ENCODE results near the gene CIAO2A.

CIAO2A gene, protein sequence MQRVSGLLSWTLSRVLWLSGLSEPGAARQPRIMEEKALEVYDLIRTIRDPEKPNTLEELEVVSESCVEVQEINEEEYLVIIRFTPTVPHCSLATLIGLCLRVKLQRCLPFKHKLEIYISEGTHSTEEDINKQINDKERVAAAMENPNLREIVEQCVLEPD

DNA sequence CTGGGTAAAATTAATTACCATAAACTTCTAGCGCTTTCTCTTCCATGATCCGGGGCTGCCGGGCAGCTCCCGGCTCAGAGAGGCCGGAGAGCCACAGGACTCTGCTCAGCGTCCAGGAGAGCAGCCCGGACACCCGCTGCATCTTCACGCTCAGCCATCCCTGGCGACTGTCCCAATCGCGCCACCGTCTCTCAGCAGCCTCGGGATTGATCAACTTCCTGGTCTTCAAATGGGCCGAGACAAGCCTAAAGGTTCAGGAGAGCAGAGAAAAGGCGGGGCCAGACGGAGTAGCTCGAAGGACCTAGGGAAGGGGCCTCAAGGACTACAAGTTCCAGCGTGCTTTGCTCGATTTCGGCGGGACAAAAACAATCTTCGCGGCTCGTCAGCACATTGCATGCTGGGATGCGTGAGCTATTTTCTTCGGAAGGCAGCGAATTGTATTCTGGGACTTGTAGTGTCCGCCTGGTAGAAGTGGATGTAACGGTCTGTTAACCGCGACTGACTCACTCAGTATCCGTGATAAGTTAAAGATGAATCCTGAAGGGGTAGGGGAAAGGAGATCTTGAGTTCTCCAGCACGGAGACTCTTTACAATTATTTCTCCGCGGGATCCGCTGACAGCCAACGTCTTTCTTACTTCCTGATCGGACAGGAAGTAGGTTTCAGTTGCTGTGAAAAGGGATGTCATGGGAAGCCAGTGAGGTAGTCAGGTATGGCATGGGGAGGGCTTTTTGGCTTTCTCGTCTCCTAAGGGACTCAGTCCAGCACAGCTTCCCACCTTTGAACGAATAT lies at the start of gene CIAO2A:
Gene CIAO2A (minus strand): TSS at position 212 of the 791 bp plus-strand sequence. CDS start 70 bp downstream, at position 142.
- Mint-ChIP-seq H3K4me3 (peak within 1 kb of the TSS; percentile 98), H3K36me3 (peaks cover 18% of the 10 kb centered on the region)

GRCh38 chr15:64143276-64143675 lies 49.6 kb upstream of the CIAO2A start:
- no peak for ATAC-seq
- Mint-ChIP-seq H3K27me3 (no peaks in the 10 kb centered on the region), H3K4me1 (peaks cover 48% of the 10 kb centered on the region), H3K36me3 (peaks cover 24% of the 10 kb centered on the region), H3K27ac (peak overlapping the region; percentile 100), H3K9me3 (no peaks in the 10 kb centered on the region), H3K4me3 (no peak overlapping the region)

More for the DNA sequence above, at the start of gene CIAO2A:
- ATAC-seq = peak; percentile 89
- H3K27ac Mint-ChIP-seq = peak within 1 kb of the TSS; percentile 99
- H3K4me1 Mint-ChIP-seq = peaks cover 68% of the 10 kb centered on the region
- no peaks in the 10 kb centered on the region for H3K9me3 Mint-ChIP-seq
- no peaks in the 10 kb centered on the region for H3K27me3 Mint-ChIP-seq

GRCh38 chr15:64141798-64142512 lies 48.3 kb upstream of the CIAO2A start:
- Mint-ChIP-seq H3K9me3 (no peaks in the 10 kb centered on the region), H3K4me3 (no peak overlapping the region), H3K27ac (peak overlapping the region; percentile 69), H3K27me3 (no peaks in the 10 kb centered on the region), H3K36me3 (peaks cover 37% of the 10 kb centered on the region), H3K4me1 (peaks cover 54% of the 10 kb centered on the region)
- no peak for ATAC-seq

- no peaks in the 10 kb centered on the region for H3K27me3 Mint-ChIP-seq
- no peaks in the 10 kb centered on the region for H3K9me3 Mint-ChIP-seq
- H3K27ac Mint-ChIP-seq = peak overlapping the region; percentile 10
- H3K36me3 Mint-ChIP-seq = peaks cover 47% of the 10 kb centered on the region
- no peak overlapping the region for H3K4me3 Mint-ChIP-seq
- ATAC-seq = no peak
- peaks cover 34% of the 10 kb centered on the region for H3K4me1 Mint-ChIP-seq
Measured at GRCh38 chr15:64138331-64138941, 44.8 kb upstream of the CIAO2A start.

DNA sequence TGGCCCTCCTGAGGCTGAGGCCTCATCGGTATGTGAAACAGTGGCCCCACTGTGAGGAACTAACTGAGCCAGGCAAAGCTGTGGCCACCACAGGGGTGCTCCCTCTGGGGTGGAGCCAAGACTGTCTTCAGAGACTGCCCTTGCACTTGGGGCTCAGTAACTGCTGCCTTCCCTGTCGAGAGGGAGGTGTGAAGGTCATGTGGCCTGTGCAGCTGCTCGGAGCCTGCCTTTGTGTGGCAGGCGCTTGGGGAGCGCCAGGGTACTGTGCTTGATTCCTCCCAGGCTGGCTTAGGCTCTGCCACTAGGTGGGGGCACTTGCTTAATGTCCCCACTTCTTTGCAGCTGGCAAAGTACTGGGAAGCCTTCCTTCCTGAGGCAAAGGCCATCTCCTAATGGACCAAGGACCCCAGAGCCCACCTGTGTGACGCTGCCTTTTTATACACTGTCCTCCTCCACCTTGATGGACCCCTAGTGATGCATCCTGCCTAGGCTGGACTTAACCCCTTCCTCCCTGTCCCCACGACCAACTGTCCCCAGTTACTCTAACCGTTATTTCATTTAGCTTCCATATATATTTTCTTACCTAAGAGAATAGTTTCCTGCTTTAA lies 43.7 kb upstream of the CIAO2A start:
- Mint-ChIP-seq H3K4me1 (peaks cover 27% of the 10 kb centered on the region), H3K4me3 (no peak overlapping the region), H3K36me3 (peaks cover 54% of the 10 kb centered on the region), H3K27ac (peak overlapping the region; percentile 81), H3K27me3 (no peaks in the 10 kb centered on the region), H3K9me3 (no peaks in the 10 kb centered on the region)
- ATAC-seq = peak; percentile 96

GRCh38 chr15:64136347-64136746 lies 42.7 kb upstream of the CIAO2A start:
- Mint-ChIP-seq H3K27ac (peak overlapping the region; percentile 81), H3K36me3 (peaks cover 54% of the 10 kb centered on the region), H3K4me1 (peaks cover 17% of the 10 kb centered on the region), H3K4me3 (no peak overlapping the region), H3K9me3 (no peaks in the 10 kb centered on the region), H3K27me3 (no peaks in the 10 kb centered on the region)
- no peak for ATAC-seq

DNA sequence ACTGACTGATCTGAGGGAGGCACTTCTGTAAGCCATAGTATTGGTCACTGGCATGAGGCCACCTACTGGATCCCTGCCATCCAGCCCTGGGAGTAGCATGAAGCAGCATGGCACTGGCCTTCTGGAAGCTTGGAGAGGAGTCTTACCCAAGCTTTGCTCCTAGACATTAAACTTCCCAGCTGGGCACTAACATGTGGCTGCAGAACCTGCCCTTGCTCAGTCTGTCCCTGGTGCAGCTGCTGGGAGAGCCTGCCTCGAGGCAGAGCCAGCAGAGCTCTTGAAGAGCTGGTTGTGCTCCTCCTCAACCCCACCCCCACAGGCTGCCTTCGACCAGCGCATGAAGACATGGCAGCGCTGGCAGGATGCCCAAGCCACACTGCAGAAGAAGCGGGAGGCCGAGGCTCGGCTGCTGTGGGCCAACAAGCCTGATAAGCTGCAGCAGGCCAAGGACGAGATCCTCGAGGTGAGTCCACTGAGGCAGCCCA lies 40.7 kb upstream of the CIAO2A start:
- Mint-ChIP-seq H3K27me3 (no peaks in the 10 kb centered on the region), H3K4me1 (peaks cover 14% of the 10 kb centered on the region), H3K4me3 (no peak overlapping the region), H3K9me3 (no peaks in the 10 kb centered on the region), H3K36me3 (peaks cover 51% of the 10 kb centered on the region), H3K27ac (no peak overlapping the region)
- ATAC-seq = no peak

DNA sequence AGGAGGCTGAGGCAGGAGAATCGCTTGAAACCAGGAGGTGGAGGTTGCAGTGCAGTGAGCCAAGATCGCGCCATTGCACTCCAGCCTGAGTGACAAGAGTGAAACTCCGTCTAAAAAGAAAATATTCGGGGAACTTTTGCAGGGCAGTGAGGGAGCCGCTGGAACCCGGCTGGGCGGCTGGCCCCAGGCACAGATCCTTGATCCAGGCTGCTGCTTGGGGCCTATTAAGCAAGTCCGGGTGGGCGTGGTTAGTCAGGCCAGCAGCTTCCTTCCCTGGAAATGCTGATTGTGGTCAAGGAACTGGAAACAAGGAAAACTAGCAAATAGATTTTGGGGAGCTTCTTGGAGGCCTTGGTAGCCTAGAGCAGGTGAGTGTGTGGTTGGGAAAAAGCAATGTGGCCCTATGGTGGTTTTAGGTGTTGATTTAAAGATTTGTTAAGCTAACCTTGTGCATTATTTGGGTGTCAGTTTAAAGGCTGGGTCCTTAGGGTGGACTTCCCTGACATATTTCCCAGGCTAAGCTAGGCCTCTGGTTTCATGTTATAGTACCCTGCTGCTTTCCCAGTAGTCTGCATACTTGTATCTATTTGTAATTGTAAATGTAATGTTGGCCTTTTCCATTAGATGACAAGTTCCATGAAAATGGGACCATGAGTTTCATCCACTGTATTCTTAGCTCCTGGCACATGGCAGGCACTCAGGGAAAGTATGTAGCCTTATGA lies 40.1 kb upstream of the CIAO2A start:
- no peaks in the 10 kb centered on the region for H3K9me3 Mint-ChIP-seq
- H3K4me1 Mint-ChIP-seq = peaks cover 14% of the 10 kb centered on the region
- no peak overlapping the region for H3K27ac Mint-ChIP-seq
- no peak overlapping the region for H3K4me3 Mint-ChIP-seq
- H3K27me3 Mint-ChIP-seq = no peaks in the 10 kb centered on the region
- peaks cover 51% of the 10 kb centered on the region for H3K36me3 Mint-ChIP-seq
- no peak for ATAC-seq

- Mint-ChIP-seq H3K27ac (peak overlapping the region; percentile 62), H3K4me1 (peaks cover 10% of the 10 kb centered on the region), H3K27me3 (no peaks in the 10 kb centered on the region), H3K36me3 (peaks cover 54% of the 10 kb centered on the region), H3K4me3 (no peak overlapping the region), H3K9me3 (no peaks in the 10 kb centered on the region)
- ATAC-seq = no peak
Measured at GRCh38 chr15:64132217-64132616, 38.6 kb upstream of the CIAO2A start.

- Mint-ChIP-seq H3K27ac (no peak overlapping the region), H3K36me3 (peaks cover 47% of the 10 kb centered on the region), H3K4me1 (peaks cover 3% of the 10 kb centered on the region), H3K4me3 (no peak overlapping the region), H3K27me3 (no peaks in the 10 kb centered on the region), H3K9me3 (no peaks in the 10 kb centered on the region)
- ATAC-seq = no peak
Measured at GRCh38 chr15:64131547-64131946, 37.9 kb upstream of the CIAO2A start.

DNA sequence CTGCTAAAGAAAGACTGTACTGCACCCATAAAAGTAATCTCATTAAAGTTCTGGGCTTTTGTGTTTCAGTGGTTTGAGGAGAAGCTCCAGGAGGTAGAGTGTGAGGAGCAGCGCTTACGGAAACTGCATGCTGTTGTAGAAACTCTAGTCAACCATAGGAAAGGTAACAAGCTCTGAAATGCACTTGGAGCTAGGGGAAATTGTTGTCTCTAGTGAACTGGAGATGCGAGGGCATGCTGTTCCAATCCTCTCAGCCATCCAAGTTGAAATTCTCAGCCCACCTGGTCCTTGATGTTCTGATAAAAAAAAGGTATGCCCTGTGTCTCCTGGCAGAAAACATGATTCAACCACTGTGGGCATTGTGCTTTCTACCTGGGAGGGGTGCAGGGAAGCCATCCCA lies 36.5 kb upstream of the CIAO2A start:
- no peak overlapping the region for H3K27ac Mint-ChIP-seq
- no peaks in the 10 kb centered on the region for H3K4me1 Mint-ChIP-seq
- H3K36me3 Mint-ChIP-seq = peaks cover 47% of the 10 kb centered on the region
- no peaks in the 10 kb centered on the region for H3K9me3 Mint-ChIP-seq
- H3K4me3 Mint-ChIP-seq = no peak overlapping the region
- H3K27me3 Mint-ChIP-seq = no peaks in the 10 kb centered on the region
- ATAC-seq = no peak

DNA sequence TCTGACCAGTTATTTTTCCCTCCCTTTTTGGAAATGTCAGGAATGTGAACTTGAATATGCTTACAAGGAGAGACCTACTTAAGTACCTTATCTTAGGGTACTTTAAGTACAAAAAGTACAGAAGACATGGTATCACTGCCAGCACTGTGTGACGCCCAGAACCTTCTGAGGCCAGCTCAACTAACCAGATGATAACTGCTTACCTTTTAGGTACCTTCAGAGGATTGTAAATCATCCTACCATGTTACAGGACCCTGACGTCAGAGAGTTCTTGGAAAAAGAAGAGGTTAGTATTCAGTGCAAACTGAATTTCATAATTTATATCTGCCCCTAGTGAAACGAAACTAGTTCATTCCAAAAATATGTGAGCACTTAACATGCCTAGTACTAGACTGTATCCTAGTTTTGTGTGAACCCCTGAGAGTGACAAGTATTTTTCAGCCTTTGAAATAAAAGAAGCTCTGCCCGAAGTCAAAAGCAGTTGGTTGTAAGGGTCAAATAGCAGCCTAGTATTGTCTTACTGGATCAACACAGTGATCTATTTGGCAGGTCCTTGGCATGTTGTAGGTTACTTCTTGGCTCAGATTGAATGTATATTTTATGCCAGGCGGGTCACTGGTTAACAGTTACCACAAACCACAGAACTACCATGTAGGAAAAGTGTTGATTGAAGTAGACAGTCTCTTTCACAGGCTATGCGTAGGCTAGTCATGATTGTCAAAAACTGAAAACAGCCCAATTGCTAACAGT lies 34.1 kb upstream of the CIAO2A start:
- Mint-ChIP-seq H3K27ac (no peak overlapping the region), H3K4me3 (no peak overlapping the region), H3K9me3 (no peaks in the 10 kb centered on the region), H3K27me3 (no peaks in the 10 kb centered on the region), H3K36me3 (peaks cover 54% of the 10 kb centered on the region), H3K4me1 (no peaks in the 10 kb centered on the region)
- no peak for ATAC-seq

- Mint-ChIP-seq H3K4me3 (no peak overlapping the region), H3K36me3 (peaks cover 45% of the 10 kb centered on the region), H3K9me3 (no peaks in the 10 kb centered on the region), H3K27me3 (no peaks in the 10 kb centered on the region), H3K27ac (no peak overlapping the region), H3K4me1 (no peaks in the 10 kb centered on the region)
- ATAC-seq = no peak
Measured at GRCh38 chr15:64125978-64126377, 32.3 kb upstream of the CIAO2A start.

GRCh38 chr15:64122936-64123351 lies 29.3 kb upstream of the CIAO2A start:
- no peak overlapping the region for H3K4me3 Mint-ChIP-seq
- H3K9me3 Mint-ChIP-seq = no peaks in the 10 kb centered on the region
- no peak overlapping the region for H3K27ac Mint-ChIP-seq
- no peaks in the 10 kb centered on the region for H3K27me3 Mint-ChIP-seq
- no peak for ATAC-seq
- H3K4me1 Mint-ChIP-seq = no peaks in the 10 kb centered on the region
- peaks cover 51% of the 10 kb centered on the region for H3K36me3 Mint-ChIP-seq

Measured in stimulated activated memory B cell treated with anti-CD40 and anti-IgM and Interleukin-4, amounts not matched to agents 10 μg/mL and 1 μg/mL and 100 μg/mL, for 72 hours (primary cell).